DND-41 (cell line): ENCODE measurements around the gene ERC2.

Source experiments
- ATAC-seq: fragments of 200-7000 bp; cut with Tn5 transposase; 3 replicates; pipeline ENCODE4 v1.9.1; 2021; ENCODE audit warnings: low read depth; ENCODE audit not compliant: insufficient read depth
- DNase-seq: peaks from one replicate; pipeline ENCODE4 v3.0.0-alpha.2; 2020
- H2AFZ ChIP-seq: 2 replicates; pipeline ENCODE4 v1.6.0; 2012; ENCODE audit warnings: low read depth, low read length
- H3K27ac ChIP-seq: 2 replicates; pipeline ENCODE4 v1.5.1; 2012; ENCODE audit warnings: low read length, inconsistent platforms
- H3K27me3 ChIP-seq: fragments of 200-600 bp; sonication (generic); 2 replicates; pipeline ENCODE4 v1.6.0; 2012; ENCODE audit warnings: low read length, mild to moderate bottlenecking, inconsistent platforms; ENCODE audit not compliant: insufficient read depth, poor library complexity
- H3K36me3 ChIP-seq: 2 replicates; pipeline ENCODE4 v1.5.1; 2012; ENCODE audit warnings: low read length, inconsistent platforms; ENCODE audit not compliant: insufficient read depth
- H3K4me1 ChIP-seq: 2 replicates; pipeline ENCODE4 v1.5.1; 2012; ENCODE audit warnings: mild to moderate bottlenecking, low read length; ENCODE audit not compliant: insufficient read depth
- H3K4me2 ChIP-seq: 2 replicates; pipeline ENCODE4 v1.6.0; 2012; ENCODE audit warnings: mild to moderate bottlenecking, moderate library complexity, low read length, inconsistent platforms; ENCODE audit not compliant: insufficient read depth
- H3K4me3 ChIP-seq, 2 experiments: fragments of 200-600 bp in 1 of 2; shearing (Covaris generic) in 1 of 2; 2 replicates each; pipeline ENCODE4 v1.5.1; 2012 to 2016; ENCODE audit warnings: inconsistent platforms in 2 of 2, low read length in 2 of 2, mild to moderate bottlenecking in 2 of 2, low read depth in 1 of 2, moderate library complexity in 1 of 2
- H3K79me2 ChIP-seq: 2 replicates; pipeline ENCODE4 v1.6.0; 2012; ENCODE audit warnings: low read length, inconsistent platforms; ENCODE audit not compliant: insufficient read depth
- H3K9ac ChIP-seq: 2 replicates; pipeline ENCODE4 v1.6.0; 2012; ENCODE audit warnings: low read depth, mild to moderate bottlenecking, inconsistent platforms, low read length, moderate library complexity
- H3K9me3 ChIP-seq: 2 replicates; pipeline ENCODE4 v1.5.1; 2012; ENCODE audit warnings: low read length, moderate library complexity, mild to moderate bottlenecking, inconsistent platforms; ENCODE audit not compliant: insufficient read depth, severe bottlenecking
- H4K20me1 ChIP-seq: 2 replicates; pipeline ENCODE4 v1.6.0; 2012; ENCODE audit warnings: low read length; ENCODE audit not compliant: insufficient read depth
- CTCF ChIP-seq: IDR thresholded peaks from 2 replicates; pipeline ENCODE4 v1.5.1; 2012; ENCODE audit warnings: borderline replicate concordance, low read length, moderate library complexity, mild to moderate bottlenecking; ENCODE audit not compliant: poor library complexity, severe bottlenecking; ENCODE audit errors: extremely low read depth
- EZH2 ChIP-seq: IDR thresholded peaks from 3 replicates; pipeline ENCODE4 v1.6.1; 2012; ENCODE audit warnings: borderline replicate concordance, low read depth, mild to moderate bottlenecking, moderate library complexity, low read length, inconsistent platforms; ENCODE audit not compliant: severe bottlenecking

The ERC2 gene

GRCh38 chr3:55728461-55729100 lies 739.7 kb downstream of the ERC2 start:
- TF ChIP-seq CTCF (no peak), EZH2 (no peak)
- Histone ChIP-seq H3K27me3 (peaks cover 2% of the 10 kb centered on the region), H2AFZ (no peak overlapping the region), H3K9ac (no peak overlapping the region), H3K9me3 (no peaks in the 10 kb centered on the region), H3K4me1 (no peaks in the 10 kb centered on the region), H3K4me3 (no peak overlapping the region), H4K20me1 (no peaks in the 10 kb centered on the region), H3K79me2 (no peaks in the 10 kb centered on the region), H3K27ac (no peak overlapping the region), H3K36me3 (no peaks in the 10 kb centered on the region), H3K4me2 (no peak overlapping the region)
- DNase-seq (no peak), ATAC-seq (no peak)

DNA sequence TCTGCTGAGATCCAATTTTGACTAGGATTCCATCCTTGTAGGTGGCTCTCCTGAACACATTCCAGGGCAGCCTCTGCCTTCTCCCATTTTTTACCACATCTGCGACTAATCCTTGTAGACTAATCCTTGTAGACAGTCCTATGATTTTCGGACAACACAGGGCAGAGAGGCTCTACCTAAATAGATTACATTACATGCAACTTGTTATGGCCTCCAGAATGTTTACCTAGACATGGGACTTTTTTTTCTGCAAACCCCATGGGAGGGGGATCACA lies 741.8 kb downstream of the ERC2 start:
- DNase-seq: no peak
- Histone ChIP-seq H3K4me1 (no peaks in the 10 kb centered on the region), H4K20me1 (no peaks in the 10 kb centered on the region), H3K4me2 (no peak overlapping the region), H3K79me2 (no peaks in the 10 kb centered on the region), H3K9me3 (no peaks in the 10 kb centered on the region), H3K27me3 (peaks cover 2% of the 10 kb centered on the region), H3K36me3 (no peaks in the 10 kb centered on the region), H2AFZ (no peak overlapping the region), H3K27ac (no peak overlapping the region), H3K4me3 (no peak overlapping the region), H3K9ac (no peak overlapping the region)
- no peak for TF ChIP-seq CTCF
- TF ChIP-seq EZH2: no peak
- ATAC-seq: no peak

DNA sequence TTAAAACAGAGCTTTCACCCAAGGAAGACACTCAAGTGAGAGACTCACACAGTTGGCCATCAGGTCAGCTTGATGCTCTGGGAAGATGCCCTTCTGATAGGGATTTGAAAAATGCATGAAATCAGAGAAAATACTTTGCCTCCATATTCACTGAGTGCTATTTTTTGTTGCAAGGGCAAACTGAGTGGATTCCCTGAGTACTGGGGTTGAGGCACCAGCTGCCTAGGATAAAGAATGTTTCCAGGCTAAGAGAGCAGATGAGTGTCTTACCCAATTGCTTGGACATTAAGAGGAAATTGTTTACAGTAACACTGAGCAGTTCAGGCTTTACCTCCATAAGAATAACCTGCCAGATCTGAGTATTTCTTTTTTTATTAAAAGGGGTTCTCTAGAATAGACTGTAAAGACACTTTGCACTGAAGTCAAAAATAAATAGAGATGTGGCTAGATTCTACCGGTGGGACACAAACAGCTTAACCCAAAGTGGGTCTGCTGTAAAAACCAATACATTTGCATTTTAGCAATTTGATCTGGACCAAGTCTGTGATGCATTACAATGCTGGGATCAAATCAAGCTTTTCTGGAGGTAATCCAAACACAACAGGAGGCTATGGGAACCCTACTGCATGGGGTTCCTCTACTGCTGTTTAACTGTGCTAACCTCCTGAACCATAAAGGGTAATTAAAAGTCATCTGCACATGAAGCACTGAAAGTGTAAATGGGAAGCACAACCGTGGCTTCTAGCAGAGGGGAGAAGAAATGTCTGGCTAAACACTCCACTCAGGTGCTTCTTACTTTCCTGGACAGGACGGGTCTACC lies 742.4 kb downstream of the ERC2 start:
- Histone ChIP-seq H3K9me3 (no peaks in the 10 kb centered on the region), H3K9ac (no peak overlapping the region), H4K20me1 (no peaks in the 10 kb centered on the region), H2AFZ (no peak overlapping the region), H3K4me1 (no peaks in the 10 kb centered on the region), H3K27me3 (peaks cover 2% of the 10 kb centered on the region), H3K4me3 (no peak overlapping the region), H3K4me2 (no peak overlapping the region), H3K27ac (no peak overlapping the region), H3K79me2 (no peaks in the 10 kb centered on the region), H3K36me3 (no peaks in the 10 kb centered on the region)
- TF ChIP-seq CTCF: no peak
- no peak for TF ChIP-seq EZH2
- DNase-seq: no peak
- ATAC-seq: no peak
